ENCODE results near the gene EXOC1L. TPM values are rescaled to one million over a fixed set of nuclear protein-coding genes. Genes with fewer than 3 reads are reported as not detected.

EXOC1L gene, protein sequence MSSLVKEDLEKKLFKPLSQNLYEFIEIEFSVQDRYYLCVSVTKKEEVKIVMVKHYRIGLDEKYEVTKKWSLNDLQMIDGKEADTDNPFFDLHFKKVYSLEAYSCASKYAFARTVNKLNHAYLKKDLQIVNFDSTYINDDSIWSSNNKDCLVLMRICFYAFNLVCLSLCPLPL
- total RNA-seq: not detected

DNA sequence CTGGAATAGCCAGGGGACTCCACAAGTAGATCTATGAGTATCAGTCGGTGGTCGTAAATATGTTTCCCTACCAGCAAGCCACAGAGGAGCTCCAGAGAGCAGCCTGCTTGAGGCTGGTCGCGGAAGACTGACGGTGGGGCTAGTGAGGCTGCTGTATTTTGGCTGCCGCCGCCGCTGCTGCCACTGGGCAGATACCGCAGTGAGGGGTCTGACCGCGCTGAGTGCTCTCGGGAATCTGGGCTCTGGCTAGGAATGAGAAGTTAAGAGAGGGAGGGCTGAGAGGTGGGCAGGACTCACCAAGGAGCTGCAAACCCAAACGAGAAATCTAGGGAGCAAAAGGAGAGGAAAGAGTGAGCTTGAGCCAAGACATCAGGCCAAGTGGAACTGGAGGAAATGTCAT is at the start of gene EXOC1L:
TSS of gene EXOC1L (plus strand) at position 157 of the 400 bp plus-strand sequence. CDS start at position 394, 237 bp downstream.
- Histone ChIP-seq H3K27me3 (no peaks in the 10 kb centered on the region), H3K27ac (no peak within 1 kb of the TSS), H3K4me1 (no peaks in the 10 kb centered on the region), H3K36me3 (replicated peaks in 1 of 2; ENCODE audit: insufficient read depth in 1 of 2, low read depth in 2 of 2) (no peaks in the 10 kb centered on the region), H3K4me3 (no peak within 1 kb of the TSS), H3K9me3 (no peaks in the 10 kb centered on the region)
- ATAC-seq (no peak), DNase-seq (no peak)
- intact Hi-C loops (cut with DNase I): no loop called here
- WGBS, 2 donors: 2 to 10% methylated on average over 13 of the region's 13 CpGs
- TF ChIP-seq, protein P1, sequence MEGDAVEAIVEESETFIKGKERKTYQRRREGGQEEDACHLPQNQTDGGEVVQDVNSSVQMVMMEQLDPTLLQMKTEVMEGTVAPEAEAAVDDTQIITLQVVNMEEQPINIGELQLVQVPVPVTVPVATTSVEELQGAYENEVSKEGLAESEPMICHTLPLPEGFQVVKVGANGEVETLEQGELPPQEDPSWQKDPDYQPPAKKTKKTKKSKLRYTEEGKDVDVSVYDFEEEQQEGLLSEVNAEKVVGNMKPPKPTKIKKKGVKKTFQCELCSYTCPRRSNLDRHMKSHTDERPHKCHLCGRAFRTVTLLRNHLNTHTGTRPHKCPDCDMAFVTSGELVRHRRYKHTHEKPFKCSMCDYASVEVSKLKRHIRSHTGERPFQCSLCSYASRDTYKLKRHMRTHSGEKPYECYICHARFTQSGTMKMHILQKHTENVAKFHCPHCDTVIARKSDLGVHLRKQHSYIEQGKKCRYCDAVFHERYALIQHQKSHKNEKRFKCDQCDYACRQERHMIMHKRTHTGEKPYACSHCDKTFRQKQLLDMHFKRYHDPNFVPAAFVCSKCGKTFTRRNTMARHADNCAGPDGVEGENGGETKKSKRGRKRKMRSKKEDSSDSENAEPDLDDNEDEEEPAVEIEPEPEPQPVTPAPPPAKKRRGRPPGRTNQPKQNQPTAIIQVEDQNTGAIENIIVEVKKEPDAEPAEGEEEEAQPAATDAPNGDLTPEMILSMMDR (IDR thresholded peaks at IDR 0.05): no peak
- no peak for TF ChIP-seq POLR2A (IDR thresholded peaks at IDR 0.05)

DNA sequence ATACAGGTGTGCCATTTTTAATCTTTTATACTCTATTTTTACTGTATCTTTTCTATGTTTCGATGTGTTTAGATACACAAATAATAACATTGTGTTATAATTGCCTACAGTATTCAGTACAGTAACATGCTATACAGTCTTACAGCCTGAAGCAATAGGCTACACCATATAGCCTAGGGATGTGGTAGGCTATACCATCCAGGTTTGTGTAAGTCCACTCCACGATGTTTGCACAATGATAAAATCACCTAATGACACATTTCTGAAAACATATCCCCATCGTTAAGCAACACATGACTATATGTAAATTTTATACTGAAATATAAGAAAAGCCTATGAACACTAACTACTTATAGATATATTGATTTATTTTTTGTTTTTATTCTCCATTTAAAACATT is 48.9 kb upstream of the EXOC1L start:
- no peak overlapping the region for H3K4me3 ChIP-seq
- WGBS, 2 donors: 49 to 59% methylated on average over 3 of the region's 3 CpGs
- H3K9me3 ChIP-seq: no peaks in the 10 kb centered on the region
- no peak overlapping the region for H3K27ac ChIP-seq
- H3K4me1 ChIP-seq: no peaks in the 10 kb centered on the region
- ATAC-seq: no peak
- H3K36me3 ChIP-seq (replicated peaks in 1 of 2; ENCODE audit: insufficient read depth in 1 of 2, low read depth in 2 of 2): no peaks in the 10 kb centered on the region
- DNase-seq: no peak
- intact Hi-C loops (cut with DNase I): no loop called here
- H3K27me3 ChIP-seq: no peaks in the 10 kb centered on the region
- no peak for TF ChIP-seq POLR2A (IDR thresholded peaks at IDR 0.05)
- TF ChIP-seq, protein P1 (IDR thresholded peaks at IDR 0.05): no peak

DNA sequence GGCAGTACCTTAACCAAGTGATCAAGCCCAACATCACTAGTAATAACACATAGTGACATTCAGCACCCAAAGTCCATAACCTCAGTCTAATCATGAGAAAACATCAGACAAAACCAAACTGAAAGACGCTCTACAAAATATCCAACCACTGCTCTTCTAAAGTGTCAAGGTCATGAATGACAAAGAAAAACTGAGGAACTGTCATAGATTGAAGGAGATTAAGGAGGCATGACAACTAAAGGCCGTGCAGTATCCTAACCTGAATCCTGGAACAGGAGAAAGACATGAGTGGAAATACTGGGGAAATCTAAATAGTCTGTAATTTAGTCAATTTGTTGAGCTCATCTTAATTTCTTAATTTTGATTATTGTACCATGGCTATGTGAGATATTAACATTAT is 38.2 kb upstream of the EXOC1L start:
- WGBS, 2 donors: 60 to 70% methylated on average over 2 of the region's 2 CpGs
- intact Hi-C loops (cut with DNase I): no loop called here
- Histone ChIP-seq H3K4me1 (no peaks in the 10 kb centered on the region), H3K4me3 (no peak overlapping the region), H3K9me3 (no peaks in the 10 kb centered on the region), H3K27me3 (no peaks in the 10 kb centered on the region), H3K36me3 (replicated peaks in 1 of 2; ENCODE audit: insufficient read depth in 1 of 2, low read depth in 2 of 2) (no peaks in the 10 kb centered on the region), H3K27ac (no peak overlapping the region)
- ATAC-seq (no peak), DNase-seq (no peak)
- no peak for TF ChIP-seq POLR2A (IDR thresholded peaks at IDR 0.05)
- TF ChIP-seq, protein P1 (IDR thresholded peaks at IDR 0.05): no peak

DNA sequence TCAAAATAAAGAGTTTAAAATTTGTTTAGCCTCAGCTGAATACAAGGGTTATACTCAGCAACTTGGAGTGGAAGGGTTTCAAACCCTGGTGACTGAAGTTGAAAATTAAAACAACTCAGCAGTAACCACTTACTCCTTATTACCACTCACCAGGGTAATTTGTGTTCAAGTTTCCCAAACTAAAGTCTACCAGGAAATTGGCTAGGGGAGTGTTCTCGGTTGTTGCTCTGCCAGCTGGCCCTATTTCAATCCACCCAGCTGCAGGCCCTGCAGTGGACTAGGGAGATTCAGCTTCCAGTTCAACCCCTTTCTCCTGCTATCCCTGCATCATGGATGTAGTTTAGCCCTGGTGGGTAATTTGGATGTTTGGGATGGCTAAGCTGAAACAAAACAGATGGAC is 37.8 kb upstream of the EXOC1L start:
- WGBS, 2 donors: 26 to 67% methylated on average over 1 of the region's 1 CpG
- DNase-seq: peak in 2 of 4 donors; percentile 2 to 19

More for the DNA sequence above, 37.8 kb upstream of the EXOC1L start:
- H3K36me3 ChIP-seq (replicated peaks in 1 of 2; ENCODE audit: insufficient read depth in 1 of 2, low read depth in 2 of 2): no peaks in the 10 kb centered on the region
- TF ChIP-seq, protein P1 (IDR thresholded peaks at IDR 0.05): no peak
- no peak for TF ChIP-seq POLR2A (IDR thresholded peaks at IDR 0.05)
- no peaks in the 10 kb centered on the region for H3K4me1 ChIP-seq
- intact Hi-C loops (cut with DNase I): no loop called here
- no peak overlapping the region for H3K4me3 ChIP-seq
- H3K9me3 ChIP-seq: no peaks in the 10 kb centered on the region
- H3K27me3 ChIP-seq: no peaks in the 10 kb centered on the region
- no peak overlapping the region for H3K27ac ChIP-seq
- ATAC-seq: no peak
